ENCODE data around the gene KCNJ10.

DNA sequence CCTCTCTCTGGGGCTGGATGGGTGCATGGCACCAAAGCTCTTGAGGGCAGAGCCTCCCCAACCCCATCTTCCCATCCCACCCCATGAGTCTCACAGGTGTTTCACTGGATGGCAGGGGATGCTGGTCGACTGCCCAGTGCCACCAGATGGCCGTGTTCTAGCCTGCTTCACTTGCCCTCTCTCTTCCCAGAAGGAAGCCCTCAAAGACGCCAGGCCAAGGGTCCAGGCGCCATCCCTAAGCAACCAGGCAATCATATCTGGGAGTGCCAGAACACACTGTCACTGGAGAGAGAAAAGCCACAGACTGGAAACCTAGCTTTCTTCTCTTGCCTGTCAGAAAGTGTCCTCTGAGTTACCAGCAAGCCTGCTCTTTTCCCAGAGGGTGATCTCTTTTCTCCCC, 64.9 kb downstream of the KCNJ10 start:
- TF ChIP-seq, protein P1, sequence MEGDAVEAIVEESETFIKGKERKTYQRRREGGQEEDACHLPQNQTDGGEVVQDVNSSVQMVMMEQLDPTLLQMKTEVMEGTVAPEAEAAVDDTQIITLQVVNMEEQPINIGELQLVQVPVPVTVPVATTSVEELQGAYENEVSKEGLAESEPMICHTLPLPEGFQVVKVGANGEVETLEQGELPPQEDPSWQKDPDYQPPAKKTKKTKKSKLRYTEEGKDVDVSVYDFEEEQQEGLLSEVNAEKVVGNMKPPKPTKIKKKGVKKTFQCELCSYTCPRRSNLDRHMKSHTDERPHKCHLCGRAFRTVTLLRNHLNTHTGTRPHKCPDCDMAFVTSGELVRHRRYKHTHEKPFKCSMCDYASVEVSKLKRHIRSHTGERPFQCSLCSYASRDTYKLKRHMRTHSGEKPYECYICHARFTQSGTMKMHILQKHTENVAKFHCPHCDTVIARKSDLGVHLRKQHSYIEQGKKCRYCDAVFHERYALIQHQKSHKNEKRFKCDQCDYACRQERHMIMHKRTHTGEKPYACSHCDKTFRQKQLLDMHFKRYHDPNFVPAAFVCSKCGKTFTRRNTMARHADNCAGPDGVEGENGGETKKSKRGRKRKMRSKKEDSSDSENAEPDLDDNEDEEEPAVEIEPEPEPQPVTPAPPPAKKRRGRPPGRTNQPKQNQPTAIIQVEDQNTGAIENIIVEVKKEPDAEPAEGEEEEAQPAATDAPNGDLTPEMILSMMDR (IDR thresholded peaks at IDR 0.05): no peak
- TF ChIP-seq POLR2AphosphoS5 (IDR thresholded peaks at IDR 0.05; ENCODE audit: low read depth, low read length): no peak
